GM18511 (cell line): ENCODE measurements around the gene COG3.

ENCODE experiments used
- ATAC-seq: cut with Tn5 transposase; IDR thresholded peaks from one replicate; pipeline ENCODE4 v1.9.1; 2021; ENCODE audit warnings: mild to moderate bottlenecking, moderate library complexity; ENCODE audit not compliant: unreplicated experiment

Gene COG3

GRCh38 chr13:45503658-45504057, 38.9 kb downstream of the COG3 start:
- no peak for ATAC-seq

DNA sequence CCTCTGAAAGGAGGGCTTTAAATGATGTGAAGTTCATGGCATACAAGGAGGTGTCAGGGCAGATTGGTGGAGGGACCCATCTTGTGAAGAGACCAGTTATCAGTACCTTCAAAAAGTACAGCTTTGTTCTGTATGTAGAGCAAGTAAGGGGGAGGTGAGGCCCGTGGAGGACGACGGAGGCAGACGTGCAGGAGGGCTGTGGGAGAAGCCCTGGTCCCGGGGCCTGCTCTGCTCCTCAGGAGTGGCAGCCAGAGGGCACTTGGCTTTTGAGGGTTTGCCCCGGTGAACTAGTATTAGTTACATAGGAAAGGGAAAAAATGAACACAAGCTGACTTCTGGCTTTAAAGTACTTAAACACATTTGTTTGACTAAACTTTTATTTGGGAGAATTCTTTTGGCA, 42.1 kb downstream of the COG3 start:
- no peak for ATAC-seq

DNA sequence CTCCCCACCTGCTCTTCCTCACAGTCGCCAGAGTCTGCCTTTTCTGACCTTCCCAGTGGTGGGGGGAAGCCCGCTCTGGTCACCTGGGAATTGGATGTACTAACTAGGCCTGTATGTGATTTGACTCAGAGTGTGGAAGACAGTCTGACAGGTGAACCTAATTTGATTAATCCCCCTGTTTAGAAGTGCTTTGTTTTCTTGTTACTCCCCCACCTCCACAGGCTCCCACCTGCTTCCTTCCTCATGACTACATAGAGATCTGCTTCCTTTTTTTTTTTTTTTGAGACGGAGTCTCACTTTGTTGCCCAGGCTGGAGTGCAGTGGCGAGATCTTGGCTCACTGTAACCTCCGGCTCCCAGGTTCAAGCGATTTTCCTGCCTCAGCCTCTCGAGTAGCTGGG, 44.0 kb downstream of the COG3 start:
- no peak for ATAC-seq

DNA sequence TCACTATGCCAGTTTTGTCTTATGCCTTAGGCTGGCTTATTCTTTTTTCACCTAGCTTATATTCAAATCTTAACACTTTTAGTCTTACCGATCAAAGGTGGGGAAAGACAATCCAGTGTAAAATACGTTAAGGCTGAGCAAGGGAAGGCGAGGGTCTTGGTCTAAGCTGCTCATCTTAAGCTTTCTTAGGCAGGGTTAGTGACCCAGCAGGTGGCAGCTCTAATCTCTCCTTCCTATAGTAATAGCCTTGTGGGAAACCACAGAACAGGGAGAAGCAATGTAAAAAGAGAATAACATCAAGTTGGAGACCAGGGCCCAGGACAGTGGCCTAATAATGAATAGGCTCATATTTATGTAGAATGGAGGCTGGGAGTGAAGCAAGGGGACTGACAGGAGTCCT, 45.9 kb downstream of the COG3 start:
- ATAC-seq = no peak

GRCh38 chr13:45511310-45512097, 46.8 kb downstream of the COG3 start:
- ATAC-seq = no peak

DNA sequence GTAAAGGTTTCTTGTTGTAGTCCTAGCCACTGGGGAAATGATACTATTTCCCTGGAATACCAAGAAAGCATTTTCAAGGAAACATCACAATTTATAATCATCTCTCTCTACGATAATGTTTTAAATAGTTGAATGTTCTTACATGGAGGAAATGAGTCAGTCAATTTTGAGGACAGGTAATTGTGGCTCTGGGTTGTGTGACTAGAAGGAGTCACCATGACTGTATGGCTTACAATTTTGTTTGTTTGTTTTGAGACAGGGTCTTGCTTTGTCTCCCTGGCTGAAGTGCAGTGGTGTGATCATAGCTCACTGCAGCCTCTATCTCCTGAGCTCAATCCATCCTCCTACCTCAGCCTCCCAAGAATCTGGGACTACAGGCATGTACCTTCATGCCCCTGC, 47.4 kb downstream of the COG3 start:
- no peak for ATAC-seq

- no peak for ATAC-seq
Measured at GRCh38 chr13:45516757-45517156, 52.0 kb downstream of the COG3 start.

DNA sequence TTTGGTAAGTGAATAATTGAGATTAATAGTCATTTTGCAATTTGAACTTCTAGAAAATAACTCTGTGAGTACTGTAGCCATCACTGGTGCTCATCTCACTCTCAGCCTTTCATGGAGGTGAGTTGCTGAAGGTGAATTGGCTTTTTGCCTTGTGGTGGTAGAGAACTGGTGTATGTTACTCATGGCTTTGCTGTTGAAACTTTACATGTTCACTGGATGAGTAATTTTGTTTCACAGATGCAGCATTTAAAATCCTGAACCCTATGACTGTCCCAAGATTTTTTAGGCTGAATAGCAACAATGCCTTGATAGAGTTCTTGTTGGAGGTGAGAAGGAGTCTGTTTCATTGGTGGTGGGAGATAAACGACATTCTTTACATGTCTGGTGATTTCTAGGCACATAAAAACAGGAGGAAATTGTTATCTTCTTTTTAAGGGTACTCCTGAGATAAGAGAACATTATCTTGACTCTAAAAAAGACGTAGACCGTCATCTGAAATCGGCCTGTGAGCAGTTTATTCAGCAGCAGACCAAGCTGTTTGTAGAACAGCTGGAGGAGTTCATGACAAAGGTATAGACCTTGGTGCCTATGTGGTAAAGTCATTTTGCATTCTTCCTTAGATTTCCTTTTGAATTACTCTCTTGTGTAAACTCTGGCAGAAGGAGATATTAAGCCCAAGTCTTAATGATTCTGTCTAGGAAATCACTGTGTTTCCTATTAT, 53.9 kb downstream of the COG3 start:
- ATAC-seq = no peak

- ATAC-seq = no peak
Measured at GRCh38 chr13:45519493-45519892, 54.8 kb downstream of the COG3 start.

GRCh38 chr13:45521297-45521696, 56.6 kb downstream of the COG3 start:
- no peak for ATAC-seq

DNA sequence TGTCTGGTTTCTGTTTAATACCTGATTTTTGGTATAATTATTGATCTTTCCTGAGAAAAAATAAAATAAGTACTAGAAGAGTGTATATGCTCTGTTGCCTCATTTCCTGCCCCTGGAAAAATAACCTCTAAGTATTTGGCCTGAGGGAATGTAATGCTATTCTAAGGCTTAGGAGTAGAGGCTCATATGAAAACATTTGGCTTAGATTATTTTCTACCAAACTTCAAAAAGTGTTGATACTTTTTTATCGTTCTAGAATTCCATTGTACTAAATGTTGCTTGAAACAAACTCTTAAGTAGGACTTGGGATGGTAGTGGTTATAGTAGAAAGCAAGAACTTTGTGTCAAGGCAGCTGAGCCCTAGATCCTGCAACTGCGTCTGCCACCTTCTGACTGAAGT, 57.8 kb downstream of the COG3 start:
- ATAC-seq = no peak

DNA sequence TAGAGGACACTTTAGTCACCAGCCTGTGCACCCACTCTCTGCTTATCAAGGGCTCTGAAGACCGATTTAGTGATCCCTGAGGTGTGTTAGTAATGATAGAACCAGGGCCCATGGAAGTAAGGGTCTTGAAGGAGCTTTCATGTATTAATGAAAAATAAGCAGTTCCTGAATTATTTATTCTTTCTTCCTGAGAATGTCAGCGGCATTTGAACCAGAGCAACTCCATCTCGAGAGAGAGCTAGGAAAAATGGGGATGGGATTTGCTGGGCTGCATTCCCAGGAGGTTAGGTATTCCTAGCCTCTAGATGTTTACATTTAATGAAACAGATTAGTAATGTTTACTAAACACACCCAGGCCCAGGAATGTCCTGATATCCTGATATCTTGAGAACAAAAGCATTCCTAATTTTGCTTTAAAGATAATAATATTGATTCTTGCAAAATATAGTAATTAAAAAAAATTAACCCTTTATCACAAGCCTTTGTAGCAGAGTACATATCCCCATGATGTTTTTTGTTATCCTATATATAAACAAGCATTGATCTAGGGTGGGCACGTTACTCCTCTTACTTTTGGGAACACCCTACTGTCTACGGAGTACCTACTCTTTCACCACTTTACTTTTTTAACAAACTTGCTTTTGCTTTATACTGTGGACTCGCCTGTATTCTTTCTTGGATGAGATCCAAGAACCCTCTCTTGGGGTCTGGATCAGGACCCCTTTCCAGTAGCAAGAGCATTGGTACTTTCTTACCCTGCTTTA, 63.1 kb downstream of the COG3 start:
- ATAC-seq = no peak

DNA sequence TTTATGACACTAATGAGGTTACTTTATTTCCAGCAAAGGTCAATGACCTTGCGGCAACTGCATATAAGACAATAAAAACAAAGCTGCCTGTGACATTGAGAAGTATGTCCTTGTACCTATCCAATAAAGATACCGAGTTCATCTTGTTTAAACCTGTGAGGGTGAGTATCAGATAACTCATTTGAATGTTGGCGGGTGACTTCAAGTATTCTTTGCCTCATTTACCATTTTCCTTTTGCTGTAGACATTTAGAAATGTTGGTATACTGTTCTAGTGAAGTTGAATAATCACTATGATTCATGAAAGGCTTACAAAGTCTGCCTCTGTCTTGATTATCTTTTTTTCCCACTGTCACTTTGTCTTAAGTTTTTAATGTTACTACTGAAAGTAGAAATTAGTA, 65.0 kb downstream of the COG3 start:
- ATAC-seq = no peak

DNA sequence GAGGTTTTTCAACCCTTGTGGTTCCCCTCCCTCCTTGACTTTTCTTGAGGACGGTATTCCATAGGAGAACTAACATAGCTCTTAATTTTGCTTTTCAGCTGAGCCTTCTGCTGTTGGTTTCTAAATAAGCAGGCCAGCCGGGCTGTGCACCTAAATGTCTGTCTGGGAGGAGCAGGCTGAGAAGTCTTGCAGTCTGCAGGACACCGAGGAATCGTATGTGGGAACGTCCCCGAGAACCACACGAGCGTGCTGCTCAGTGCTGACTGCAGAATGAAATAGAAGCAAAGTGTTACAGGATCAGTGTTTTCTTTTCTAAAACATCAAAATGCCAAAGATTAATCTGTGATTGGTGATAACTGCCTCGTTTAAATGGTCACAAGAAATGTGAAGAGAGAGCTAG, 69.9 kb downstream of the COG3 start:
- ATAC-seq = no peak

- no peak for ATAC-seq
Measured at GRCh38 chr13:45536224-45536623, 71.5 kb downstream of the COG3 start.

GRCh38 chr13:45537516-45537915, 72.8 kb downstream of the COG3 start:
- no peak for ATAC-seq

DNA sequence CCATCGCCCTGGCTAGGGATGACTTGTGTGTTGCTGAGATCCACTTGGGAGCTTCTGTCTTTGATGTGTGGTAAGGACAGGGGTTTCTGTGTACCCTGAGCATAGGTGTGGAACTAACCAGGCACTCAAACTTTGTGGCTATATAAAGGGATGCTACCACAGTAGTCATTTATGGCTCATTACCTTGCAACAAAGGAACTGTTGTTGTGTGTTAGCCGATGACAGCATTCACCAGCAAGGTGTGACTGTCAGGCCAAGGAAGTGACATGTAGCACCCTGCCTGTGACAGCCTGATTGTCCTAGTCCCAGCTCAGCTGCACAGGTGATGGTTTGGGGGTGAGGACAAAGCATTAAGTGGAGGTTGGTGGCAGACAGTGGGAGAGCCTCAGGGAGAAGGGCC, 73.6 kb downstream of the COG3 start:
- no peak for ATAC-seq

DNA sequence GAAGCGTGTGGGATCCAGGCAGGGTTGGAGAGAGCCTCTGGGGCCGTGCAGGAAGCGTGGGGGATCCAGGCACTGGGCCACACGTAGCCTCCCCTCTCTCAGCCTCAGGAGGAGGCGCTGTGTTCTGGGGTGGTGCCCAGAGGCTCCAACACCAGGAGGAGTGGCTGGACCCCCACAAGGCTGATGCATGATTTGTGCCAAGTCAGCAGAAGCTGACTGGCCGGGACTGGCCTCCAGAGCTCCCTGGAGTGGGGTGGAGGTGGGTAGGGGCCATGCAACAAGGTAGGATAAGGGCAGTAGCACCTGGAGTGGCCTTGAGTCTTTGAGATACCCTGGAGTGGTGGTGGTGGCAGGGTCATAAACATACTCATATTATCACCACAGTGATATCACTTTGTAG, 75.5 kb downstream of the COG3 start:
- no peak for ATAC-seq

GRCh38 chr13:45540864-45541263, 76.1 kb downstream of the COG3 start:
- no peak for ATAC-seq

DNA sequence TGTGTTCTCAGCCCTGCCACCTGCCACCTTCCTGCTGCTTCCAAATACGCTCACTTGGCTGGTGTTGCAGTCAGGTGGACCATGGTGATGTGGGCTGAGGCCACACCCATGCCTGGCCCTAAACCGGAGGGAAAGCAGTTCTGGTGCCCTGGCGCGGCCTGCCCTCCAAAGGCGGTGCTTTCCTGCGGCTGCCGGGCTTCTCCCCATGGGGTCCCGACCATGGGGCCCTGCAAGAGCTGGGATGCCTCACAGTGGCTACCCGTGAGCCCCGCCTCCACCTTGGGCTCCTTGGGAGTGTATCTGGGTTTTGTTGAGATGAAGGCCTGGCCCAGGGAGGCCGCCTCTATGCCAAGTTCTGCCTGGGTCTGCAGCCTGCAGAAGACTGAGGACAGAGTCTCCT, 77.1 kb downstream of the COG3 start:
- ATAC-seq = no peak

- no peak for ATAC-seq
Measured at GRCh38 chr13:45542391-45542790, 77.7 kb downstream of the COG3 start.

DNA sequence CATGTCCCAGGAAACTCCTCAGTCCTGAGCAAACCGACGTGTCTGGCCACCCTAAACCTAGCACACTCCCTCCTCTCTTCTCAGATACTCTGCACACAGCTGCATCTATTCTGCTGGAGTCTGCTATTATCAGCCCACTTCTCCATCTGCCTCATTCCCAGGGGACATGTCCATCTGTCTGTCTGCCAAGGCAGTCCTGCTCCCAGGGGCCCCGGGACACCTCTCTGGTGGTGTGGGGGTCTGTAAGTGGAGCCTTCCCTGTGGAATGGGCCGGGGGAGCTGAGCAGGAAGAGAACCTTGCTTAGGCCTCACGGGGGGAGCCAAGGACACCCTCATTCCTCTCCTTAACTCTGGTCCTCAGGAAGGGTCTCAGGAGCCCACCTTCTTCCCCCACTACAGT, 78.1 kb downstream of the COG3 start:
- ATAC-seq = no peak
